SKM-1 treated with dmso at 0.1 percent for 144 hours (cell line): Measurements from ENCODE around the gene NRXN3.

Experiments used
- DNase-seq: peaks from one replicate; lab custom pipeline; 2025; ENCODE audit not compliant: unreplicated experiment; lab: John Stamatoyannopoulos, UW

NRXN3 gene

DNA sequence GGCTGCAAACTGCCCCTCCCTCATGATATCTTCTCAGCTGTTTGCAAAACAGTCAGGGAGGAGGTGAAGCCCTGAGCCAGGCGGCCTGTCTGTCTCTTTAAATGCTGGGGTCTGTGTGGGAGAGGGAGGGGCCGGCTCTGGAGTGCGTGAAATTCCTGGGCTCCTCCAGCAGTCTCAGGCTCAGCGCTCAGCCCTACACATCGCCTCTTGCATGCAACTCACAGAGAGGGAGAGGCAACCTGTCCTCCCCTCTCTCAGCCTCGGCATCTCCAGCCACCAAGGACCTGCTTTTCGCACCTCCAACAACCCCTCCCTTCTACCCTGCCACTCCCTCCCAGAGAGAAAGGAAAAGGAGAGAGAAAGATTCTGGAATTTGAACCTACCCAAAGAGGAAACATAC lies at the start of gene NRXN3:
NRXN3 (plus strand) TSS at position 171 of the 400 bp plus-strand sequence. CDS start 72,721 bp downstream, outside the sequence.
- DNase-seq = no peak

DNA sequence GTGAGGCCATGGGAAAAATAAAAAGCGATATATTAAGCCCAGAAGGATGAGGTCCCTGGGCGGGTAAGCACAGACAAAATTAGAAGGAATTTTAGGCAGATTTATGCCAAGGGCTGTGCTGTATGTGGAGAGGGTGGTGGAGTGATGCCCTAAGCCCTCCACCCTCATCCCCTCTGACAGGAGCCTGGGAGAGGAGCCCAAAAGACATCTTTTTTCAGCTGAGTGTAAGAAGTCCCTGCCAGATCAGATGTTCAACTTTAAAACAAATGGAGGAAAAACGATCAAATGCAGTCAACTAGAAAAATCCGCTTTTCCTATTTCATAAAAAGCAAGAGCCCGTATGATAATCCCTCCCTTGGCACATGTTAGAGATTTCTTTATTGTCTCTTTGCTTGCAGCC lies 47.7 kb upstream of the NRXN3 start:
- DNase-seq = no peak

DNA sequence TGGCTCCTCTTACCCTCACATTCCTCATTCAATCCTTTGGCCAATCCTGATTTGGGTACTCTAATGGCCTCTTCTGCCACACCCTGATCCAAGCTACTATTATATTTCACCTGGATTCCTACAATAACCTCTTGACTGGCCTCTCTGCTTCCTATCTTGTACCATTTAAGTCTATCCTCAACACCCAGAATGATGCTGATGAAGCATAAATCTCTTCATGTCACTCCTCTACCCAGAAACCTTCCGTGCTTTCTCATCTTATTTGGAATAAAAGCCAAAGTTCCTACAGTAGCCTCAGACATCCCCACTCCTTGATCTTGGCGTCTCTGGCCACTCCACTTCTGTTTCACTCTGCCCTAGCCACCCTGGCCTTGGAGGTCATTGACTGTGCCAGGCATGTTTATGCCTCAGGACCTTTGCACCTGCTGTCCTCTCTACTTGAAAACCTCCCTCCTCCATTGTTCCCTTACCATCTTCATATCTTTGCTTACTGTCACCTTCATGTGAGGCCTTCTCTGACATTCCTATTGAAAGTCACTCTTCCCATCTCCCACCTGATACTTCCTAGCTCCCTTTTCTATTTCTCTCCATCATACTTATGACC lies 46.4 kb upstream of the NRXN3 start:
- DNase-seq = no peak

DNA sequence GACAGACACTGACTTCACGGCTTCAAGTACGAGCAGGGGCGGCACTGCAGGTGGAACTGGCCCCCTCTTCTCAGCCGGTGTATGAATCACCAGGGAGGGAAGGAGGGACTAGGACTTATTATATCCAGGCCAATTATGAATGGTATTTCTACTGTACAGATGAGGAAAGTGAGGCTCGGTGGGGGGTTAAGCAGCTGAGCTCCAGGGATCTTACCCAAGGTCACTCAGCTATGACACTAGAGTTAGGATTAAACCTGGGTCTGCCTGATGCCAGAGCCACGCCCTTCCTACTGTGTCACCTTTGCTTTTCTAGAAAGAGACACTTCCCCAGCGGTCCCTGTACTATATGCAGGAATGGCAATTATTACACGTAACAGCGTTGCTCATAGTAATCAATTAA lies 42.2 kb upstream of the NRXN3 start:
- no peak for DNase-seq

DNA sequence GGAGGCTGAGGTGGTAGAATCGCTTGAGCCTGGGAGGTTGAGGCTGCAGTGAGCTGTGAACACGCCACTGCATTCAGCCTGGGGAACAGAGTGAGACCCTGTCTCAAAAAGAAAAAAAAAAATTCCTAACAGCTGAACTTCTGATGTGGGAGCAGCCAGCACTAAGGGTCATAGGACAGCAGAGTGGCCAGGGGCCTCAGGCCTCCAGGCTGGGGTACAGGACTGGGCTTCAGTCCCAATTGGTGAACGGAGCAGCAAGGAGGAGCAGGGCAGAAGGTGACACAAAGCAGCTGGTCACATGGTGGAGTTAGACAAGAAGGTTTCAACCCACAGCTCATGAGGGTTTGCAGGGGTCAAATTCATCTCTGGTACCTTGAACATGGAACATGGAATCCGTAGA lies 40.8 kb upstream of the NRXN3 start:
- DNase-seq = no peak

DNA sequence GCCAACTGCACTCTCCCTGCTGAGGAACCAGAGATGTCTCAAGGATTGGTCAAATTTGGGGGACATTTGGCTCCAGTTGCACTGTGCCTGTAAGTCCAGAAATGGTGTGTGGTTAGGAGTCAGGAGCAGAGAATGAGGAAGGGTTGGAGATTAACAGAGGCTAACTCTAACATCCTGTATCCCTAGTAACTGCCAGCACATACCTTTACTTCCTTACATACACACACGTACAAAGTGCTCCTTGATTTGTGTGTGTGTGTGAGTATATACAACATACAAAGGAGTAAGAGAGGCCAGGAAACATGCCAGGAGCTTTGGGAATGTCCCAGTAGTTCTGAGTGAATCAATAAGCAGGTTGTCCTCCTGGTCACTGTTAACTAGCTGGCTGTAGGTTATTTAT lies 39.8 kb upstream of the NRXN3 start:
- no peak for DNase-seq

DNA sequence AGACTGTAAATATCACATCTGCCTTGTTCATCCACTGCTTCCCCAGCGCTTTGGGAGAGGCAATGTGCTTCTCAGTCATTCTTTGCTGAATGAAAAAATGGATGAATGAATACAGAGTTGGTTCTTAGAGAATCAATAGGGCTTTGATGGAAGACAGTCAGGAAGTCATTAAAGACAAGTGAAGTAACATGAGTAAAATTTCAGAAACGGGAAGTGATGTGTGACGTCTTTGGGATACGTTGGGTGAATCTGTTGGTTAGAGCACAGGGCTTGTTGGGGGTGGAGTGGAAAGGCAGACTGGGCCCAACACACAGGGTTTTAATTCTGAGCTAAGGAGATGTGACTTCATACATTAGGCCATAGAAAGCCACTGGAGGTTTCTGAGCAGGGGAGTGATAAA lies 39.0 kb upstream of the NRXN3 start:
- DNase-seq = no peak

DNA sequence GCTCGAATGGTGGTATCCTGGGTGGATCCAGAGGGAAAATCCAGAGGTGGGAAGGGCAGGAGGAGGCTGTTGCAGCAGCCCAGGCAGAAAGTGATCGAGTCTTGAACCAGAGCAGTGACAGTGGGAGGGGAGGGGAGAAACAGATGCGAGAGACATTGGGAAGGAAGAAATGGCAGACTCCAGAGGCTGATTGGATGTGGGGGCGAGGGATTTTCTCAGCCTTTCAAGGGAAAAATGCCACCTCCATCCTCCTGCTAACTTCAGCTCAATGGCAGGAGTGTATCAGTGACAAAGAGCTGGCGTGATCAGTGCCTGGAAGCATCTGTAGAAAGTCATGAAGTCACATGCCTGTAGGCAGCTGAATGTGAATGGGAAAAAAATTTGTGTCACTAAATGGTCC lies 38.6 kb upstream of the NRXN3 start:
- no peak for DNase-seq

DNA sequence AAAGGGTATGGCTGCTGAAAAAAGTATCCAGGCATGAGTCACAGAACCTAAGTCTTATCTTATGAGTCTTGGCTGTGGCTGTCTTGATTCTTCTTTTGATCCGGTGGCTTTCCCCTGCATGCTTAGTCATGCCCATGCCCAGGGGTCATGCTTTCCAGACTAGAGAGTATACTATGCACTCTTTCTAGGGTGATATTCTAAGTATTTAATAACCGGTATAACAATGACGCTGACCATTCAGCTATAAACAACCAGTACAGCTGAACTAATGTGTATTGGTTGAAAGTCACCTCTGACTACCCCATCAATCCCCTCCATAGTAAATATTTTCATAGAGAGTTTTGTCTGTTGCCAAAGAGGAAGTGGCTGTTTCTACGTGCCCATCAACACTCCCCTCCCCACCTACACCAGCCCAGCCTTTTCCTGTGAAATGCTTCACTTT lies 34.7 kb upstream of the NRXN3 start:
- DNase-seq = no peak

DNA sequence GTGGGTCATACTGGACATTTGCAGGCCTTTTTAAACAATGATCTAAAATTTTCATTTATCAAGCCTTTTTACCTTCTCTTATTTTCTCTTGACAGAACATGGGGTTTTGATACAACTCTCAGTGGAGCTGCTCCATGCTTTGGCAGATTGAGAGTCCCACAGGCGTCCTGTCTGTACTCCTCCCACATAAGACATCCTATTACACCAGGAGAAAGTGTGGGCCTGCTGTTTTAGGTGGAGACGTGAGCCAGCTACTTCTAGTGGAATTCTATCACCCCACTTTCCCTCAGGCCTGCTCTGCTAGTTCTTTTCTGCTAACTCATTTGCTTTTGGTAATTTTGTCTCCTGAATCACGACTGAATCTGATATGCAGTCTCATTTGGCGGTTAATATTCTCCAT lies 33.5 kb upstream of the NRXN3 start:
- no peak for DNase-seq

DNA sequence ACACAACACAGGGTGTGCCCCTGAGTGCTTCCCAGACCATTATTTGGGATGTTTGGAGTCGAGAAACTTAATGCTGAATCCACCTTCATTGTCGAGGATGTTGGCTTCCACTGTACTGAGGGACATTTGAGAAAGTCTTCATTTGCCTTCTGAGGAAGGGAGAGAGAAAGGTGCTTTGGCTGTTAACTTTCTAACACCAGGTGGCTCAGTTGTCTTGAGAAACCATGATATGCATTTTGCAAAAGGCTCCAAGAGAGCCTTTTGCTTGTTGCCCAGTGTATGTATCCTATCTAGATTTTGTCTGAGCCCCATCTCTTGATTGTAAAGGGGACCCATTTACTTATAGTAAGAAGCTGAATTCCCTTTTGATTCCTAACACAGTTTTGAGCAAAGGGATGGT lies 28.6 kb upstream of the NRXN3 start:
- no peak for DNase-seq

DNA sequence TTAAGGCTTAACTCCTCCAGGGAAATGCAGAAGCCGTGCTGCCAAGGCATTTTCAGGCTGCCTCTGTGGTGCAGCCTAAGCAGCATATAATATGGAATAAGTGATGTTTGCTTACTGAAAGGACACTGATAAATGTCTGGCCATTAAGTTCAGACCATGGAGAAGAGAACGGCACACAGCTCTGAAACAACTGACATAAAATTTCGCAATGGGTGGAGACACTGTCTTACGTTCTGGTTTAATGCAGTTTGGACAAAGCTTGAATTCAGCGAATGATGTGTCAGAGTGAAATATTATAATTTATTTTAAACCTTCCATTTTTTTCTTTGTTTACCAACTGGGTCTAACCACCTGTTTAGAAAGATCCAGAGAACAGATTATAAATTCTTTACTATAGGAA lies 27.2 kb upstream of the NRXN3 start:
- no peak for DNase-seq

DNA sequence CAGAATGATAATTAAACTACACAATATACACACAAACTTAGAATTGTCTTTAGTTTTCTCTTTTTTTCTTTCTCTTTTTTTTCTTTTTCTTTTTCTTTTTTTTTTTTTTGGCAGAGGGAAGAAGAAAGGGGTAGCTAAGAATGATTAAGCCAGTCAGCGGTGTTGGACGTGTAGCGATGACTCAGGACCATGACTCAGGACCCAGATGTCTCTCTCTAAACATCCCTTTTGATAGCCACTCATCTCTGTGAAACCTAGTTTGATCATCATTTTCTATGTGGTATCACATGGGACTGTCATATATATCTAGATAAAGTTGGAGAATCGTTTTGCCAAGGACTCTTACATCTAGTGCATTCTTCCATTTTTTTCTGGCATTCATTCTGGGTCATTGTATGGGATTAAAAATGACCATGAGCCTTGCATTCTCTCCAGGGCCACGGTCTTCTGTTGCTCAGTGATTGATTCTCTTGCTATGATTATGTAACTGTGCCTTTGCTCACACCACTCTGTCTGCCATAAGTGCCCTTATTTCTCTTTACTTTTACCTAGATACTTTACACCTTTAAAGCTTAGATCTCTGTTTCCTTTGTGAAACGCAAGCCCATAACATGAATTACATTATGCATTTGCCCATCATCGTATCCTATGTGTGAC lies 26.6 kb upstream of the NRXN3 start:
- no peak for DNase-seq

DNA sequence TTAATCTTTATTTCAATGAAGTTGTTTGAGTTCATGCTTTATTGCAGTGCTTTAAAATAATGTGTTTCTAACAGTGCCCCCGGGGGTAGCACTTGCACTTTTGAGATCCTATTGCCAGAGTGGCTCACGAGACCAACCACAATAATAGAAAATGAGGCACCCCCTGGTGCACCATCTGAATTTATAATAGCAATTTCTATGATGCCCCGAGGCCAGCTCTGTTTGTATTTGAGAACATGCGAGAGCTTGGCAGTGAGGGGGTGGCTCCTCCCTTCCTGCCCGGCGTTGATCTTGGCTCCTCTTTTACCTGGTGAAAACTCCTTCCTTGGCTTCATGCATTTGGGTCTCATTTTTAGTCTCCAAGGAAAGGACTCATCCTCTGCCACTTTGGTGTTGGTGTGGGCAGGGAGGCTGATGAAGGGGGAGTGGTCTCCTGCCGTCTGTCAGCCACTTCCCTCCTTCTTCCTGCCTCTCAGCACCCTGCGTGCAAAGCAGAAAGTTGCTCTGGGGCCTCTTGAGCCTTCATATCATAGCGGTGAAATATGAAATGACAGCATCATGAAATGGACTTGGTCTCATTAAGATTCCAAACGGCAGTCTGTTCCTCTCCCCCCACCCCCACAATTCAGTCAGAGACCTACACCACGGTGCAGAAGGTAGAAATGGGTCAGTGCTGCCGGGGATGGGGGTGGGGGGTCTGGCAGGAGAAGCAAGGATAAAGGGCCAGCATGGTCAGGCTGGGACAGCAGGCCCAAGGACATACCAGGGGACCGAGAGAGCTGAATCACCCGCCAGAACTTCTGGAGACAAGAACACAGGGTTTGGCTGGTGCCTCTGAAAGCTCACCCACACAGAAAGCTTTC lies 17.7 kb upstream of the NRXN3 start:
- no peak for DNase-seq

DNA sequence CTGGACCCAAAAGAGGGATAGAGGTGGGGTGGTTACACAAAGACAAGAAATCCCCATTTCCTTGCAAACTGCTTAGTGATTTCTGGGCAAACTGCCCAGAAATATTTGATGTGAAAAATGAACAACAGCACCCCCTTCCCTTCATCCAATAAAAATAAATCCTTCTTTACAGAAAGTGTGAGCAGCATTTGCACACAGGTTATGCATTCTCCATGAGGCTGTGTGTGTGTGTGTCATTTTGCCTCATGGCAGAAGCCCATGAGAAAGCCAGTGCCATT lies 17.2 kb upstream of the NRXN3 start:
- no peak for DNase-seq

DNA sequence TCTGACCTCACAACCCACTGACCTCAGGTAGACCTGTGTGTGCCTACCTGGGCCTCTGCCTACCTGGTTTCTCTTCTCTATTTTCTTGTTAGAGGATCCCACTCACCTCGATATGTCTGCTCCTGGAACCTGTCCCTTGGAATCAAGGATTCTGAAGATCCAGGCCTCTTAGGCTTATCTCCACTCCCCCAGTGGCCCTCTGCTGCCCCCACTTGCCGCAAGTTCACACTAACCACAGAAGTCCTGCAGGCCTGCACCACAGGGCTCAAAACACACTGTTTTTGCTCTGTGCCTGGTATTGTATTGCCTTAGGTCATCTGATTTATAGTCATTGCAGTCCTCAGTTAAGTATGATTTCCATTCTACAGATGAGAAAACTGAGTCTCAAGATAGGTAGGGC lies 15.3 kb upstream of the NRXN3 start:
- DNase-seq = no peak

DNA sequence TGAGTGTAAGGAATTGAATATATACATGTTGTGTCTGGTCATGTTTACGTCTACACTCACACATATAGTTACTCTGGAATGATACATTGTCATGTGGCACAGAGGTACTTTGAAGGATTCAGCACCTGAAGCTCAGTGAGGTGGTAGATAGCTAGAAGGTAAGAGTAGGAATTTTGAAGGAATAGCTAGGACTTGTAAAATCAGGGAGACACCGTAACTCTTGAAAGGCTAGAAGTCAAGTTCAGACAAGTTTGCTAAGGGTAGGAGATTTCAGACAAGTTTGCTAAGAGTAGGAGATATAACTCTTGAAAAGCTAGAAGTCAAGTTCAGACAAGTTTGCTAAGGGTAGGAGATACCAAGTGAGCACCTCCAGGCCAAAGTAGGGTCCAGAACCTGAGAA lies 14.0 kb upstream of the NRXN3 start:
- no peak for DNase-seq

DNA sequence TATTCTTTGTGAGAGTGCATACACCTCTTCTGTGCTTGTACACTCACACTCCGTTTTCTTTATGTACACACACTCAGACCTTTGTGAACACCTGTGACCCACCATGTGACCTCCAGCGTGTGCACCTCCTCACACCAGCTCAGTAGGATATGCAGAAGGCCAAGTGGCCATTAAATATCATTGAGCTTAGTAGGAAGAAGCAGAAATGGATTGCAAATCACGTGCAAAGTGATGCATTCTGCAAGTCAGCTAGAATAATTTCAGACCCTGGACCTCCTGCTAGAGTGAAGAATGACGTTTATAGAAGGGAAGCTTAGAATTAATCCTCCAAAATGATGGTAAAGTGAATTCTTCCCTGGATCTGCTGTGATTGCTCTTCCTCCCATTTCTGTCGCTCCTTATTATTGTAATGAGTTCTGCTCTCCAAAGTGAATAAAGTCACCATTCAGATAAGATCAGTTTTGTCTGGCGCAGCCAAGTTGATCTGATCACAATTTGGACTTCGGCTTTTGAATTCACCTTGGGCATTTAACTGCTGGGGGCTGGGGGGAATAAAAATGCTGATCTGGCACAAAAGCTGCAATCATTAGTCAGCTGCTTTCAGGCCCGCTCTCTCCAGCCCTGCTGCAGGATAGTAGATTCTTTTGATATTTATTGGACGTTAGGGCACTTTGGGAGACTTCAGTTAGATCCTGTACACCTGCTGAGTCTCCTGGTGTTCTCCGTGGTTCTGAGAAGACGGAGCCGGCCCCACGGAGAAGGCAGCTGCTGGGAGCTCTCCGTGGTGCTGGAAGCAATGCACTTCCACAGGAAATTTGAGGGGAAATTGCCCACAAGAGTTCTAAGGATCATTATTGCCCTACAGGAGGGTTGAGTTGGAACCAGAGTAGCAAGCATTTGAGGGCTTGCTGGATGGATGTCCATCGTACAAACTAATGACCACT lies 12.4 kb upstream of the NRXN3 start:
- no peak for DNase-seq

DNA sequence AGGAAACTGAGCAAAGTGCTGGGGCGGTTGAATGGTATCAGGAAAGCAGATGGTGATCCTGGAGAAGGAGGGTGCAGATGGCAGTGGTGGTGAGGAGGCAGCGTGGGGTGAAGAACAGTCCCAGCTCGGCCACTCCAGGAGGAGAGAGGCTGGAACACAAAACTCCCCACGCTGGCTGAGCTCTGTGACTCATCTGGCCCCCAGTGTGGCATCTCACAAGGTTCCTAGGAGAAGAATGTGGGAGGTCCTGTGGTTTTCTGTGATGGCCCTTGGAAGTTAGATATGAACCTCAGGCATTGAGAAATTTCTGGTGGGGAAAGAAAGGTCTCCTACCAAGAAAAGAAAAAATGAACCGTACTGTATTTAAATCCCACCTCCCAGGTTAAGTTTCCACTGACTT lies 8.0 kb upstream of the NRXN3 start:
- DNase-seq = no peak

DNA sequence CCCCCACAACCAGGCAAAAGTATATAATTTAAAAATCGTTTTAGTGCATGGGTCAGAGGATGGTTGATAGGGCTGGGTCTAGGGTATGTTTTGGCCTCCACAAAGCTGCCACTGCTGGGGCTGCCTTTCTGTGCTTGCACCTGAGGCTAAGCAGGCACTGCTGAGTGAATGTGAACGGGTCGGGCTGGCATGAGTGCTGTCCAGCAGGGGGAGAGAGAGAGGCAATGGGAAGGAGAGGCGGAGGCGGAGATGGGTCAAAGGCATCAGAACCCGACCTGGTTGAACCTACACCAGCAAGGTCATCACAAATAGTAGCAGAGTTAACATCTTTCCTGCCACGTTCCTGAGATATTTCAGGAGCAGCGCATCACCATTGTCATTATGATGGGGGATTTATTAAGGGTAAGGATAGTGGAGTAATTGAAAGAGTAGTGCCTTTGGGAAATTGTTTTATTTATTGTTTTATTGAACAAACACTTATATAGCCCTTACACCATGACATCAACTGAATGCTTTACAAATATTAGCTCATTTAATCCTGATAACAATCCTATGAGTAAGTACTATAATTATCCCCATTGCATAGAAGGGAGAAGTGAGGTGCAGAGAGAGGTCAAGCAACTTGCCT lies 5.8 kb upstream of the NRXN3 start:
- no peak for DNase-seq

DNA sequence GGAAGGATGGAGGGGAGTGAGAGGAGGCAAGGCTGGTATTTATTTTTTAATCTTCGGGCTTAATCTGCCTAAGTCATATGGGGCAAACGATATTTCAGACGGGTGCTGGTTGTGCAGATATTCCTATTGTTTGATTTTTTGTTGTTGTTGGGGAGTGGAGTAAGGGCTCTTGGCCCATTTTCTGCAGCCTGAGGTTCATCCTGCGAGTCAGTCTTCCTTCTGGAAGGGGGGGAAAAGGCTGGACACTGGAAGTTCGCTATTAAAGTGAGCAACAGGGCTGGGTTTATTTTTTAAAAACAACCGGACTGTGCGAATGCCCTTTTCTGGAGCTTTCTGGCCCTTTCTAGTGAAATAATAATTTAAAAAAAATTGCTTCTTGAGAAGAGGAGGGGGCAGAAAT lies 2.3 kb downstream of the NRXN3 start:
- DNase-seq = no peak
